ENCODE data around the gene TMEM179.

The TMEM179 gene

GRCh38 chr14:104571246-104571645 is 33.3 kb downstream of the TMEM179 start:
- DNase-seq (ENCODE audit: low read depth) = no peak
- no peak overlapping the region for H3K4me3 ChIP-seq (ENCODE audit: low read length)
- TF ChIP-seq CTCF (conservative IDR thresholded peaks at IDR 0.05; ENCODE audit: low read depth, low read length) = no peak

GRCh38 chr14:104569435-104569834 is 35.1 kb downstream of the TMEM179 start:
- H3K4me3 ChIP-seq (ENCODE audit: low read length) = no peak overlapping the region
- no peak for DNase-seq (ENCODE audit: low read depth)
- no peak for TF ChIP-seq CTCF (conservative IDR thresholded peaks at IDR 0.05; ENCODE audit: low read depth, low read length)

- no peak overlapping the region for H3K4me3 ChIP-seq (ENCODE audit: low read length)
- no peak for TF ChIP-seq CTCF (conservative IDR thresholded peaks at IDR 0.05; ENCODE audit: low read depth, low read length)
These were observed 36.0 kb downstream of the TMEM179 start for GRCh38 chr14:104568620-104569019.

GRCh38 chr14:104567957-104568225 is 36.7 kb downstream of the TMEM179 start:
- H3K4me3 ChIP-seq (ENCODE audit: low read length) = no peak overlapping the region
- no peak for DNase-seq (ENCODE audit: low read depth)
- no peak for TF ChIP-seq CTCF (conservative IDR thresholded peaks at IDR 0.05; ENCODE audit: low read depth, low read length)

More at GRCh38 chr14:104568620-104569019, 36.0 kb downstream of the TMEM179 start:
- DNase-seq (ENCODE audit: low read depth) = no peak

GRCh38 chr14:104567141-104567956 is 37.2 kb downstream of the TMEM179 start:
- TF ChIP-seq CTCF (conservative IDR thresholded peaks at IDR 0.05; ENCODE audit: low read depth, low read length) = no peak
- no peak for DNase-seq (ENCODE audit: low read depth)
- H3K4me3 ChIP-seq (ENCODE audit: low read length) = no peak overlapping the region

- no peak for TF ChIP-seq CTCF (conservative IDR thresholded peaks at IDR 0.05; ENCODE audit: low read depth, low read length)
- H3K4me3 ChIP-seq (ENCODE audit: low read length) = no peak overlapping the region
- DNase-seq (ENCODE audit: low read depth) = no peak
These were observed 39.6 kb downstream of the TMEM179 start for GRCh38 chr14:104564744-104565679.
